ENCODE results near the gene WDR90. TPM values are rescaled to one million over a fixed set of nuclear protein-coding genes. Genes with fewer than 3 reads are reported as not detected.
A peak's percentile ranks its signal among the peaks of the same experiment; 100 is the strongest.

WDR90 gene
- total and polyA plus RNA-seq, 2 experiments from 2014 or later: 25.9 to 42.2 TPM

DNA sequence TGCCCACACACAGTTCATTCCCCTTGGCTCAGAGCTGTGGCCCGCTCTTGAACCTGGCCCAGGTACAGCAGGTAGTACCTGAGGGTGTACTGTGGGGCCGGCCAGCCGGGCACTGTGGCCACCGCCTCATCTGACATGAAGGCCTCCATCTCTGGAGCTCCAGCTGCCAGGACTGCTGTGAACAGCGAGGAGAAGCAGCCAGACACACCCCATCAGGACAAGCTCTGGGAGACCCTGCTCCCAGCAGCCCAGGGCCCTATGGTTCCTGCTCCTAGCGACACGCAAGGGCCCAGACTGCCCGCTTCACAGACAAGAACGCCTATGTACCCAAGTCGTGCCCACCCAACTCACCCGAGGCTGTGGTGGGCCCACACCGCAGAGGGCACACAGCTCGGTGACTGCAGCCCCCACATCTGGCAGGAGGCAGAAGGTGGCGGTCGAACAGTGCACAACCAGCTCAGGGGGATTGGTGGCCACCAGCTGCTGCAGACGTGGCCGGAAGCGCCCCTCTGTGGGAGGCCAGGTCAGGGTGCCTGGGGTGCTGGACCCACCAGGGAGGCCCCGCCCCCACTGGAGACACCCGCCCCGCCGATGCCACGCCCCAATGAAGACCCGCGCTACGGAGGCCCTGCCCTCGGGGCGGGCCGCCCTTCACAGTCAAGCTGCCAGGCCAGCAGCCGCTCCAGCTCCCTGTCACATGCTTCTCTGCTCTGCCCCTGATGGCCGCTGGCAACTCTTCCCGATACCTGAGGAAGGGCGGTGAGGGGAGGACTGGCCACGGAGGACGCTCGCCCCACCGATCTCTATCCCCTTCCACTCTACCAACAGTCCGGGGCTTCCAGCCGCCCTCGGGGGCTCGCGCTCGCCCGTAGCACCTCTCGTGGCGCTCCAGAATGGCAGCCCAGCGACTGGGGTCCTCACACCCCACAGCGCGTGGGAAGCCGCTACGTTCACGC lies 30.0 kb downstream of the WDR90 start:
- Histone ChIP-seq H3F3A (replicated peaks; ENCODE audit: low read depth) (peaks cover 33% of the 10 kb centered on the region), H3K4me1 (ENCODE audit: insufficient read depth) (peaks cover 16% of the 10 kb centered on the region; the same call in 1 of the 2 replicates), H3K36me3 (ENCODE audit: insufficient read depth) (no peaks in the 10 kb centered on the region; the same call in 1 of the 2 replicates), H3K79me2 (replicated peaks; ENCODE audit: insufficient read depth) (peaks cover 9% of the 10 kb centered on the region; the same call in 1 of the 2 replicates), H3K9me2 (ENCODE audit: insufficient read depth) (no peaks in the 10 kb centered on the region), H3K4me3 (peak overlapping the region; percentile 65), H3K4me2 (peak overlapping the region; percentile 83), H4K20me1 (replicated peaks; ENCODE audit: insufficient read depth) (peaks cover 14% of the 10 kb centered on the region; the same call in 1 of the 2 replicates), H2AFZ (0 out of 2 replicates have a peak overlapping the region, but pooled peaks have one; percentile 59), H3K27ac (ENCODE audit: low read depth) (no peak overlapping the region), H3K27me3 (ENCODE audit: insufficient read depth) (no peaks in the 10 kb centered on the region)
- TF ChIP-seq POLR2AphosphoS5 (IDR thresholded peaks at IDR 0.05; ENCODE audit: low read depth): peak; percentile 69
- no peak for TF ChIP-seq ZNF331 (CRISPR knock-in tag; IDR thresholded peaks at IDR 0.05; ENCODE audit: low read depth)
- no peak for TF ChIP-seq STAT1 (IDR thresholded peaks at IDR 0.05; ENCODE audit: unreplicated experiment)
- TF ChIP-seq ZNF114 (CRISPR knock-in tag; IDR thresholded peaks at IDR 0.05): no peak
- H3K9me3 Mint-ChIP-seq: no peaks in the 10 kb centered on the region; the same call in 1 of the 3 replicates
- peak overlapping the region; percentile 59; the same call in 1 of the 2 replicates for H3K27ac Mint-ChIP-seq
- DNase-seq (ENCODE audit: low spot score) (peak; percentile 82), ATAC-seq (peak; percentile 11)
- H3K27me3 Mint-ChIP-seq (ENCODE audit: insufficient read depth, low read depth, poor library complexity): peaks cover 28% of the 10 kb centered on the region
- H3K4me1 Mint-ChIP-seq: peaks cover 32% of the 10 kb centered on the region
- H3K36me3 Mint-ChIP-seq (ENCODE audit: low read depth): peaks cover 24% of the 10 kb centered on the region
- H3K4me3 Mint-ChIP-seq: peak overlapping the region; percentile 74

DNA sequence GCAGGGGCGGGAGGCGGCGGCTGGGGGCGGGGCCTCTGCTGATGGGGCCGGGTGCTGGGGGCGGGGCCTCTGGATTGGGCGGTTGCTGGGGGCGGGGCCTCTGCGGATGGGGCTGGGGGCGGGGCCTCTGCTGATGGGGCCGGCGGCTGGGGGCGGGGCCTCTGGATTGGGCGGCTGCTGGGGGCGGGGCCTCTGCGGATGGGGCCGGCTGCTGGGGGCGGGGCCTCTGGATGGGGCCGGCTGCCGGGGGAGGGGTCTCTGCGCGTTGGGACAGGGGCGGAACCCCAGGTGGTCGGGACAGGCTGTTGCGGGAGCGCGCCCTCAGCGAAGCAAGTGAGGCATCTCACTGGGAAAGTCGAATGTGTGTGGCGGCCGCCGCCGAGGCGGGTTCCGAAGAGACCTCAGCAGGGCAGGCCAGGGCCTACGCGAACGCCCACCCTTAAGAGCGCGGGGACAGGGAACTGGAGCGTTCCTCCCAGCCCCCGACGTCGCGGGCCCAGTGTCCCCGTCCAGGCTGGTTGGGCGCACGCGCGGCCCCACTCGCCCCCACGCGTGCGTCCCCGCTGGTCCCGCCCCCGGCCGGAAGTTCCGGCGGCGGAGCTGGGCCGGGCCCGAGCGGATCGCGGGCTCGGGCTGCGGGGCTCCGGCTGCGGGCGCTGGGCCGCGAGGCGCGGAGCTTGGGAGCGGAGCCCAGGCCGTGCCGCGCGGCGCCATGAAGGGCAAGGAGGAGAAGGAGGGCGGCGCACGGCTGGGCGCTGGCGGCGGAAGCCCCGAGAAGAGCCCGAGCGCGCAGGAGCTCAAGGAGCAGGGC lies 30.9 kb downstream of the WDR90 start, which contains the start of gene STUB1:
Gene STUB1, plus strand, starts transcription at position 597 of the 811 bp plus-strand sequence. Its CDS starts 116 bp downstream, at position 713.
- ATAC-seq (peak; percentile 5), DNase-seq (ENCODE audit: low spot score) (peak; percentile 95)
- Mint-ChIP-seq H3K27me3 (ENCODE audit: insufficient read depth, low read depth, poor library complexity) (peaks cover 27% of the 10 kb centered on the region), H3K4me1 (peaks cover 28% of the 10 kb centered on the region), H3K27ac (peak within 1 kb of the TSS; percentile 59), H3K4me3 (peak within 1 kb of the TSS; percentile 84), H3K36me3 (ENCODE audit: low read depth) (peaks cover 24% of the 10 kb centered on the region), H3K9me3 (no peaks in the 10 kb centered on the region; the same call in 1 of the 3 replicates)
- H3F3A ChIP-seq (replicated peaks; ENCODE audit: low read depth): peaks cover 27% of the 10 kb centered on the region
- peak within 1 kb of the TSS; percentile 71 for H3K4me3 ChIP-seq
- peaks cover 16% of the 10 kb centered on the region; the same call in 1 of the 2 replicates for H3K4me1 ChIP-seq (ENCODE audit: insufficient read depth)
- H3K79me2 ChIP-seq (replicated peaks; ENCODE audit: insufficient read depth): peaks cover 9% of the 10 kb centered on the region; the same call in 1 of the 2 replicates
- H3K4me2 ChIP-seq: peak within 1 kb of the TSS; percentile 86
- H4K20me1 ChIP-seq (replicated peaks; ENCODE audit: insufficient read depth): peaks cover 14% of the 10 kb centered on the region; the same call in 1 of the 2 replicates
- H3K27ac ChIP-seq (ENCODE audit: low read depth): no peak within 1 kb of the TSS
- no peaks in the 10 kb centered on the region for H3K27me3 ChIP-seq (ENCODE audit: insufficient read depth)
- no peaks in the 10 kb centered on the region; the same call in 1 of the 2 replicates for H3K36me3 ChIP-seq (ENCODE audit: insufficient read depth)
- no peaks in the 10 kb centered on the region for H3K9me2 ChIP-seq (ENCODE audit: insufficient read depth)
- TF ChIP-seq EZH2 (IDR thresholded peaks at IDR 0.05; ENCODE audit: low read depth, unreplicated experiment) (no peak), CREB1 (CRISPR knock-in tag; IDR thresholded peaks at IDR 0.05; ENCODE audit: low read depth) (no peak), ZNF331 (CRISPR knock-in tag; IDR thresholded peaks at IDR 0.05; ENCODE audit: low read depth) (no peak), NANOG (IDR thresholded peaks at IDR 0.05; ENCODE audit: borderline replicate concordance) (no peak), ZNF114 (CRISPR knock-in tag; IDR thresholded peaks at IDR 0.05) (no peak), POLR2AphosphoS5 (IDR thresholded peaks at IDR 0.05; ENCODE audit: low read depth) (peak; percentile 77)
- TF ChIP-seq, protein P1, sequence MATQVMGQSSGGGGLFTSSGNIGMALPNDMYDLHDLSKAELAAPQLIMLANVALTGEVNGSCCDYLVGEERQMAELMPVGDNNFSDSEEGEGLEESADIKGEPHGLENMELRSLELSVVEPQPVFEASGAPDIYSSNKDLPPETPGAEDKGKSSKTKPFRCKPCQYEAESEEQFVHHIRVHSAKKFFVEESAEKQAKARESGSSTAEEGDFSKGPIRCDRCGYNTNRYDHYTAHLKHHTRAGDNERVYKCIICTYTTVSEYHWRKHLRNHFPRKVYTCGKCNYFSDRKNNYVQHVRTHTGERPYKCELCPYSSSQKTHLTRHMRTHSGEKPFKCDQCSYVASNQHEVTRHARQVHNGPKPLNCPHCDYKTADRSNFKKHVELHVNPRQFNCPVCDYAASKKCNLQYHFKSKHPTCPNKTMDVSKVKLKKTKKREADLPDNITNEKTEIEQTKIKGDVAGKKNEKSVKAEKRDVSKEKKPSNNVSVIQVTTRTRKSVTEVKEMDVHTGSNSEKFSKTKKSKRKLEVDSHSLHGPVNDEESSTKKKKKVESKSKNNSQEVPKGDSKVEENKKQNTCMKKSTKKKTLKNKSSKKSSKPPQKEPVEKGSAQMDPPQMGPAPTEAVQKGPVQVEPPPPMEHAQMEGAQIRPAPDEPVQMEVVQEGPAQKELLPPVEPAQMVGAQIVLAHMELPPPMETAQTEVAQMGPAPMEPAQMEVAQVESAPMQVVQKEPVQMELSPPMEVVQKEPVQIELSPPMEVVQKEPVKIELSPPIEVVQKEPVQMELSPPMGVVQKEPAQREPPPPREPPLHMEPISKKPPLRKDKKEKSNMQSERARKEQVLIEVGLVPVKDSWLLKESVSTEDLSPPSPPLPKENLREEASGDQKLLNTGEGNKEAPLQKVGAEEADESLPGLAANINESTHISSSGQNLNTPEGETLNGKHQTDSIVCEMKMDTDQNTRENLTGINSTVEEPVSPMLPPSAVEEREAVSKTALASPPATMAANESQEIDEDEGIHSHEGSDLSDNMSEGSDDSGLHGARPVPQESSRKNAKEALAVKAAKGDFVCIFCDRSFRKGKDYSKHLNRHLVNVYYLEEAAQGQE (IDR thresholded peaks at IDR 0.05; ENCODE audit: unreplicated experiment): no peak
- 0 out of 2 replicates have a peak within 1 kb of the TSS, but pooled peaks have one; percentile 59 for H2AFZ ChIP-seq
